8988T (cell line): ENCODE data around the gene QKI.

Source experiments
- DNase-seq: peaks from one replicate; pipeline ENCODE4 v3.0.0; 2011

Gene QKI

DNA sequence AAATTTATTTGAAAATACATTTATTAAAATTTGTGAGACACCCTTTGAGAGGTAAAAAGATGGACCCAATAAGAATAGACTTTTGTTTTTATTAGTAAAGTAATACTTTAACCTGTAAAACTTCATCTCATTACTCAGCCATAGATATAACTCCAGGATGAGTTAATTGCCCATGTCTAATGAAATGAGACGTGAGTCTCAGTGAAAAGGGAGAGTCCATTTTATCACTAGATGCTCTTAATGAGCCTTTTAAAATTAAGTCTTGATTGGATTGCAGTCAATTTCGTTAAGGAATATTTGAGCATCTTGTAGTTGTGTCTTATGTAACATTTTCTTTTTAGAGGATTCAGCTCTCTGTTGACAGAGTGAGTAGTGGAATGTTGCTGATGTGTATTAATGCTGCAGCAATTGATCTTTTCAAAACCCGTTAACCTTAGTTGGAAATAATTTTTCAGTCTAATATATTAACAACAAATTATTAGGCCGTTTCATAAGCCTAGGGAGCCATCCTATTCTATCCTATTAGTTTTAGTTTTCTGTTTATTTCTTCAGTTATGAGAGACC is 77.3 kb downstream of the QKI start:
- DNase-seq: no peak

- no peak for DNase-seq
Observed at GRCh38 chr6:163494279-163494727, 79.8 kb downstream of the QKI start.

GRCh38 chr6:163496205-163496604 is 81.7 kb downstream of the QKI start:
- no peak for DNase-seq

DNA sequence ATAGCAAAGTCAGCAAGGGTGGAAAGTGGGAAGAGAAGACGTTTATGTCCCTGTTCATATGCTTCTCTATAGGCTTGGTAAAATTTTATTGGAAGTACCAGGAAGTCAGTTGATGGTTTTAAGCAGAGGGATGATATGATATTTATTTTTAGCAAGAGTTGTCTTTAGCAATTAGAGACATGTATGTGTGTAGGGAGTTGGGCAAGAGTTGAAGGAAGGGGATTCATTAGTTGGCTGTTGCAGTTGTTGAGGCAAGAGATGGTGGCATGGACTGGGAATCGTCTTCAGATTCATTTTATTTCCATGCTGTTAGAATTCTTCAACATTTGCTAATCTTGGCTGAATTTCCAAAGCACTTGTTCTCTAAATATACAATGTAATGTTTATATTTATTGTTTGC is 85.6 kb downstream of the QKI start:
- no peak for DNase-seq

DNA sequence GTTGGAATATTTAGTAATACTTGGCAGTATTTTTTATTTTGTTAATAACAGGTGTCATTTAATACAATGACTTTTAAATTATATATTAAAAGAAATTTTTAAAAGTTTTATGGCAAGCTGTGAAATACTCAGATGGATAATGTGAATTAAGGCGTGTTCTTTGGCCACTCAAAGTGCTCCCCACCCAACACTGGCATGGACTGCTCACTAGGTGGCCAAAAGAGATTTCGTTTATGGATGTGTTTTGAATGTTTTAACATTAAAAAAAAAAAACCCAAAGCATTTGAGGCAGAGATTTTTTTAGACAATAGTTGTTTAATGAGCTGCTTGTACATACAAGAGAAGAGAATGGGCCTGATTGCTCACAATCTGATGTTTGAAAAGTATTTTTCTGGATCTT is 86.5 kb downstream of the QKI start:
- DNase-seq: no peak

DNA sequence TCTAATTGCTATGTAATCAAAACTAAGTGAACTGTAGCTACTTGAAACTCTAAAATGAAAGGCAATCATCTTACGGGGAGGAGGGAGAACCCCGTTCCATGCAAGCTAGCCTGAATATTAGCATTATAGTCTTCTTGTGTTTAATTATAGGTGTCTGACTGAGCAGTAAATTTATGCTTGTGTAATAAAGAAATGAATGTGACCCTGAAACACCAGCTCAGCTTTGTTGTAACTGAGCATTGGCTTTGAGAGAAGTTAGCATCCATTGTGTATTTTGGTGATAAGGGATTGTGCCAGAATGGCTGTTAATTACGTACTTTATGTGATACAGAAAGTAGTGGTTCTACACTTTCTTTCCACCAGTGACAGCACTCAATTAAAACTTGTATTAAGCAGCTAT is 86.9 kb downstream of the QKI start:
- no peak for DNase-seq

DNA sequence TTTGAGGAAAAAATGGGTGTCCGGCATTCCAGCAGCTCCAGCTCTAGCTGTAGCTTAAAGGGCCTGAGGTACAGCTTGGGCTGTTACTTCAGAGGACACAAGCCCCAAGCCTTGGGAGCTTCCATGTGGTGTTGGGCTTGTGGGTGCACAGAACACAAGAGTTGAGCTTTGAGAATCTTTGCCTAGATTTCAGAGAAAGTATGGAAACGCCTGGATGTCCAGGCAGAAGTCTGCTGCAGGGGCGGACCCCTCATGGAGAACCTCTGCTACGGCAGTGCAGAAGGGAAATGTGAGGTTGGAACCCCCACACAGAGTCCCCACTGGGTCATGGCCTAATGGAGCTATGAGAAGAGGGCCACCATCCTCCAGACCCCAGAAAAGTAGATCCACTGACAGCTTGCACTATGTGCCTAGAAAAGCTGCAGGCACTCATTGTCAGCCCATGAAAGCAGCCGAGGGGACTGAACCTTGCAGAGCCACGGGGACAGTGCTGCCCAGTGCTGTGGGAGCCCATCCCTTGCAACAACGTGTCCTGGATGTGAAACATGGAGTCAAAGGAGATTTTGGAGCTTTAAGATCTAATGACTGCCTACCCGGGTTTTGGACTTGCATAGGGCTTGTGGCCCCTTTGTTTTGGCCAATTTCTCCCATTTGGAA is 90.6 kb downstream of the QKI start:
- no peak for DNase-seq

DNA sequence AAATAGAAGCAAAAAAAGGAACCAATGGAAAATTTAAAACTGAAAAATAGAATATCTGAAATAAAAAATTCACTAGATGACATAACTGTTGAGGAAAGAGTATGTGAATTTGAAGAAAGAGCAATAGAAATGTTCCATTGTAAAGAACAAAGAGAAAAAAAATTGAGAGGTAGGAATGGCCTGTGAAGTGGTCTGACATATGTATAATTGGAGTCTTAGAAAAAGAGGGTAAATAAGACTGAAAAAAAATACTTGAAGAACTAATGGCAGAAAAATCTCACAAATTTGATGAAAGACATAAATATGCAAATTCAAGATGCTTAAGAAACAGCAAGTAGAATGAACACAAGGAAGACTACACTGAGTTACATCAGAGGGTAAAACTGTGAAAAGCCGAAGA is 93.4 kb downstream of the QKI start:
- DNase-seq: no peak

DNA sequence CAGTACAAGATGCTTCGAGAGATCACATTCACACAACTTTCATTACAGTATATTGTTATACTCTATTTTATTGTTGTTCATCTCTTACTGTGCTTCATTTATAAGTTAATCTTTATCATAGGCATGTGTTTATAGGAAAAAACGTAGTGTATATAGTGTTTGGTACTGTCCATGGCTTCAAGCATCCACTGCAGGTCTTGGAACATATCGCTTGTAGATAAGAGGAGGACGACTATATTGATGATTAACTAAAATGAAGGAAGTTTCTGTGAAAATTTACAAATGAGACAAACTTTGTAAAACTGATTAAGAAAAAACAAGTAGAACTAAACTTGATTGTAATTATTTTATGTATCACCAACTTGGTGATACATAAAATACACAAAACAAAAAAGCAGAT is 98.5 kb downstream of the QKI start:
- DNase-seq: no peak

- no peak for DNase-seq
Observed at GRCh38 chr6:163513570-163514166, 99.2 kb downstream of the QKI start.

- DNase-seq: no peak
Observed at GRCh38 chr6:163516908-163517307, 102.4 kb downstream of the QKI start.

GRCh38 chr6:163520956-163521355 is 106.4 kb downstream of the QKI start:
- no peak for DNase-seq

DNA sequence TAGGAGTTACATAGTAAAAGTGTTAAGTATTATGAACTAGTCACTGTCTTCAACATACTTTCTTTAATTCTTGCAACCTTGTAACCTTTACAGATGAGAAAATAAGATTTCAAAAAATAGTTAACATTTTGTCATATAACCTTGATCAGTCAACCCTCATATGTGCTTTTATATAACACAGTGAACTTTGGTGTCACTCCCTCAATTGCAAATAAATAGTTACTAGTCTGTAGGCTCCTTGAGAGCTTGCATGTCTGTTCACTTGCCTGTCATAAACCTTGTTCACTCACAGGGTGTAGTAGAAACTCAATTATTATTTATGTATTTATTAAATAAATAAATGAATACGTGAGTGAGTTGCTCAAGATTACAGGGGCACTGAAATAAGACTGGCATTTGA is 107.5 kb downstream of the QKI start:
- DNase-seq: no peak

DNA sequence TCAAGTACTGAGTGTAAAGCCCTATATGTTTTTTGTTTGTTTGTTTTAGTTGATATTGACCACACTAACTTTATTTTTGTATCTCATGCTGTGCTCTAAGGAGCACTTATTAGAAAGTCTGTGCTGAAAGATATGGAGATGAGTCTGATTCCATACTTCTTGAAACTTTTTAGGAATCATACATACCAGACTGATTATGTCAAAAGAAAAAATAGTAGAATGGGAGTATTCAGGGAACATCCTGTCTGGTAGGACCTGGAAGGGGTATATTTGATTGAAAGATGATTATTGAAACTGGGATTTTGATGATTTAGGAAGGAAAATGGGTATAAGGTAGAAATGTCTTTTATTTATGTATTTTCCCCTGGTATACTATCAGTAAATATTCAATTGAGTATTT is 111.4 kb downstream of the QKI start:
- DNase-seq: no peak

- DNase-seq: no peak
Observed at GRCh38 chr6:163526346-163526745, 111.8 kb downstream of the QKI start.

DNA sequence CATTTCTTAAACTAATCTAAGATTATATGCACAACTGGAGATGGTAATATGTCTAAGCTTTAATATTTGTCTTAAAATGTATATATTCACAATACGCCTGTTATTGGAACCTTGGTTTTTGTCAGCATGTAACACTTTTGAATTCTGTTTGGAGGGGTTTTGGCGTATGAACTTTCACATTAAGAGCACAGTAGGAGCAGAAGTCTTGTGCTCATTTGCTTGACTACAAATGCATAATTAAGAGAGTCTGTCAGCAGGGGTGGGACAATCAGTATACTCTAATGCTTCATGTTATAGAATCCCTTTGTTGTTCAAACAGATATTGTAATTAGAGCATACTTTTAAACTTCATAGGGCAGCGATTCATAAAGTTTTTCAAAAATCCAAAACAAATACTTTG is 112.8 kb downstream of the QKI start:
- DNase-seq: no peak

DNA sequence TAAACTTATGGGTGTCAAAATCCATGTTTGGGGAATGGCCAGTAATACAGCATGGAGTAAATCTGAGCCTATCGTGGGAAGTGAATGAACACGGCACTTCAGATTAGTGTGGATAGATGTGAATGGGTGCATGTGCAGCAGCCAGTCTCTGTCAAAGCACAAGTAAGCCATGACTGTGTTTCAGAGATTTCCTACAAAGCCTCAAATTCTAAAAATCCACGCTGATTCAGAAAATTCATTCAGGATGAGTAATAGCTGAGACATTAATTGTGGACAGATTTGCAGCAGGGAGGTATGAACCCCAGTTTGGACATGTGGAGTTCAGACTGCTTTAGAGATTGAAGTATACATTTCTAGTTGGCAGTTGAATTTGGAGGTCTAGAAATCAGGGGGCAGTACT is 115.1 kb downstream of the QKI start:
- no peak for DNase-seq

- DNase-seq: no peak
Observed at GRCh38 chr6:163530406-163530805, 115.9 kb downstream of the QKI start.

DNA sequence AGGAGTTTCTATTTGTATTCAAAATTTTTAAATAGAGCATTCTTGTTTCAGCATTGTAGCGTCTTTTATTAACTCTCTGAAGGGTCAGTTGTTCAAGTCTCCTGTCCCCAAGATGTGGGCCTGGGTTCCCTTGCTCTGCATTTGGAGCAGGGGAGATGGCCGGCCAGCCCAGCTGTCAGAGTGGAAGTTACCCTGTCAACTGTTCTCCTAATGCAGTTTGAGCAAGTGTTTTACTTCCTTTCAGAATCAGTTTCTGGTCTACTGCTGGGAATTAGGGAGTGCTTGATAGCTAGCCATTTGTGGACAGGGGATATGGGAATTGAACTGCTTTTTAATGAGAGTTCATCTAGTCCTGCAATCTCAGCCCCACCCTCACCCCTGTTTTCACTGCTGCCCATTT is 116.6 kb downstream of the QKI start:
- no peak for DNase-seq

GRCh38 chr6:163532526-163533078 is 118.1 kb downstream of the QKI start:
- DNase-seq: no peak

GRCh38 chr6:163533443-163533842 is 118.9 kb downstream of the QKI start:
- no peak for DNase-seq

DNA sequence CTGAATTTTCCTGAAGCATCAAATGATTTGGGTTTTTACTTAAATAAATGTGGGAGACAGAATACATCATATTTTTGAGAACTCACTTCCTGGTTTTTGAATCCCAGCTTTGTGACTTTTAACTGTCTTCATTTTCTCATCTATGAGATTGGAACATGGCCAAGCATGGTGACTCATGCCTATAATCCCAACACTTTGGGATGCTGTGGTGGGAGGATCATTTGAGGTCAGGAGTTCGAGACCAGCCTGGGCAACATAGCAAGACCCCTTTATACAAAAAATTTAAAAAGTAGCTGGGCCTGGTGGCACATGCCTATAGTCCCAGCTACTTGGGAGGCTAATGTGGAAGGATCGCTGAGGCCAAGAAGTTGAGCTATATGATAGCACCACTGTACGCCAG is 122.3 kb downstream of the QKI start:
- no peak for DNase-seq

GRCh38 chr6:163538331-163538730 is 123.8 kb downstream of the QKI start:
- no peak for DNase-seq

DNA sequence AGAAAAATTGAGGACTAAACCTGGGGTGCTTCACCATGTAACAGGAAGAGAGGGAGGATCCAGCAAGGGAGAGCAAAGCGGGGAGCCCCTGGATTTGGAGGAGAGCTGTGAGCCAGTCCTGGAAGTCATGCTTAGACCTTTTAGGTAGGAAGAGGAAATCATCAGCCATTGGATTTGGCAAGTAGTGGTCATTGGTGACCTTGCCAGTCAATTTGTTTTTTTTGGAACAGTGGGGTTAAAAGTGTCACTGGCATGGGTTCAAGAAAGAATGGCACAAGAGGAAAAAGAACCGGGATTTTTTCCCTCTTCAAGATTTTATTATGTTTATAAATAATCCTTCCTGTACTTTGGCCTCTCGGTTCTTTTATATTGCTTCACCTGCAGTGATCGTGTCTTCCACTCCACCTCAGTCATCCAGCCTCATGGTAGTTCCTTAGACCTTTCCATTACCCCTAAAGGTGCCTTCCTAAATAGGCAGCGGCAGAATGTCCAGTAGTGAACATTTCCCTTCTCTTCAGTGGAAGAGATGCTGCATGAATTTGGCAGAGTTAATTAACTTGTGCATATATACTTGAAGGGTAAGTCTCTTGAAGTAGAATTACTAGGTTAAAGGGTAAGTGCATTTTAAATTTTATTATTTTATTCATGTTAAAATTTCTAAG is 124.7 kb downstream of the QKI start:
- no peak for DNase-seq
